NOMO-1 treated with DMSO at 0.1 percent for 48 hours (cell line): Measurements from ENCODE around the gene PFKL.
A peak's percentile ranks its signal among the peaks of the same experiment; 100 is the strongest.
"Not testable (repeated sequence)": the region's sequence is repeated elsewhere in the genome, so short reads cannot be mapped to it uniquely, and the experiment has no call there.

Experiments used
- DNase-seq: peaks from one replicate; lab custom pipeline; 2025; ENCODE audit not compliant: unreplicated experiment; lab: John Stamatoyannopoulos, UW

Gene PFKL

DNA sequence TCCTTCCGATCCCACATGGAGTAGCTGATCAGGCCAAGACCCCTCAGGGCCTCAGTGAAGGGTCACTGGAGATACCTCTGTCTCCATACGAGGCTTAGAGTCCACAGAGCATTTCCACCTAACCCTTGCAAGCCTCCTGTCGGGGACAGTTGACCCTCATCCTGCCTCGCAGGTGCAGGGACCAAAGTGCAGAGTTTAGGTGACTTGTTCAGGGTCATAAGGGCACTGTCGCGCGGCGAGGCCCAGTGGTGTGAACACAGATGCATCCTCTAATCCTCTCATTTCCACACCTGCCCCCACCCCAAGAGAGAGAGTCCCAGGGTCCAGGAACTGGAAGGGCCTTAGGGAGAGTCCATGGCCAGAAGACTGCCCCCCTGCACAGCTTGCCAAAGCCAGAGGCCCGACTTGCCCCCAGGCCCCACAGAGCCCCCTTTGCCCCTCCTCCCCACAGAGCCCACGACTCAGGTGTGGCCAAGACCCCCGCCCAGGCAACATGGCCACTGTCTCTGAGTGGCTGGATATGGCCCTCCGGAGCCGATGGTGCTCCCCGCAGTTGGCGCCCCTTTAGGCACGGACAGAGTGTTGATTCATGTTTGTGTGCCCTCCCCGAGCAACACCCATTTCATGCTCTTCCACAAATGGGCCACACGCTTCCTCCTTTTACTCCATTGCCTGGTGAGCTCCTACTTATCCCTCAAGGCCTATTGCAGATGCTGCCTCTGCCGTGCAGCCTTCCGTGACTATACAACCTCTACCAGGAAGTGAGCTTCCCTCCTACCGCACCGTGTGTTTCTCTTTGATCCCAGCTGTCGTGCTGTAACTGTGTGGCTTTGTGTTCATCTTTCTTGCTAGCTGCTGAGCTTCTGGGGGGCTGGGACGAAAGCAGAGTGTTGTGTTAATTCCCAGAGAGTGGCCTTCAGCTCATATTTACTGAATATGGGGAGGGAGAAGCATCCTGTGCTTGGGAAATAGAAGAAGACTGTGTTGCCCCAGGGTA, 55.2 kb downstream of the PFKL start:
- peak; percentile 27 for DNase-seq

DNA sequence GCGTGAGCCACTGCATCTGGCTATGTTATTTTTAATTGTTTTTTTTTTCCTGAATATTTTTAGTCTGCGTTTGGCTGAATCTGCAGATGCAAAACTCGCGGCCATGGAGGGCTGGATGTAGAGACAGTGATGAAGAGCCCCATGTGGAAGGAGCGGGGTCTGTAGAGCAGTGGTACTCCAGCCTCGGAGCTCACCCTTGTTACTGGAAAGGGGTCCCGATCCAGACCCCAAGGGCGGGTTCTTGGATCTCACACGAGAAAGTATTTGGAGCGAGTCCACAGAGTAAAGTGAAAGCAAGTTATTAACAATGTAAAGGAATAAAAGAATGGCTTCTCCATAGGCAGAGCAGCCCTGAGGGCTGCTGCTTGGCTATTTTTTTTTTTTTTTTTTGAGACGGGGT, 56.3 kb downstream of the PFKL start:
- DNase-seq = no peak

DNA sequence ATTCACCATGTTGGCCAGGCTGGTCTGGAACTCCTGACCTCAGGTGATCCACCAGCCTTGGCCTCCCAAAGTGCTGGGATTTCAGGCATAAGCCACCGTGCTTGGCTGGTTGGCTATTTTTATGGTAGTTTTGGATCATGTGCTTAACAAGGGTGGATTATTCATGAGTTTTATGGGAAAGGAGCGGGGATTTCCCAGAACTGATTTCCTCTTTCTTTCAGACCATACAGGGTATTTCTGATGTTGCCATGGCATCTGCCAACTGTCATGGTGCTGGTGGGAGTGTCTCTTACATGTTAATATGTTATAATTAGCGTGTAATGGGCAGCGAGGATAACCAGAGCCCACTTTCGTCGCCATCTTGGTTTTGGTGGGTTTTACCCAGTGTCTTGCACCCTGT, 56.8 kb downstream of the PFKL start:
- DNase-seq = no peak

DNA sequence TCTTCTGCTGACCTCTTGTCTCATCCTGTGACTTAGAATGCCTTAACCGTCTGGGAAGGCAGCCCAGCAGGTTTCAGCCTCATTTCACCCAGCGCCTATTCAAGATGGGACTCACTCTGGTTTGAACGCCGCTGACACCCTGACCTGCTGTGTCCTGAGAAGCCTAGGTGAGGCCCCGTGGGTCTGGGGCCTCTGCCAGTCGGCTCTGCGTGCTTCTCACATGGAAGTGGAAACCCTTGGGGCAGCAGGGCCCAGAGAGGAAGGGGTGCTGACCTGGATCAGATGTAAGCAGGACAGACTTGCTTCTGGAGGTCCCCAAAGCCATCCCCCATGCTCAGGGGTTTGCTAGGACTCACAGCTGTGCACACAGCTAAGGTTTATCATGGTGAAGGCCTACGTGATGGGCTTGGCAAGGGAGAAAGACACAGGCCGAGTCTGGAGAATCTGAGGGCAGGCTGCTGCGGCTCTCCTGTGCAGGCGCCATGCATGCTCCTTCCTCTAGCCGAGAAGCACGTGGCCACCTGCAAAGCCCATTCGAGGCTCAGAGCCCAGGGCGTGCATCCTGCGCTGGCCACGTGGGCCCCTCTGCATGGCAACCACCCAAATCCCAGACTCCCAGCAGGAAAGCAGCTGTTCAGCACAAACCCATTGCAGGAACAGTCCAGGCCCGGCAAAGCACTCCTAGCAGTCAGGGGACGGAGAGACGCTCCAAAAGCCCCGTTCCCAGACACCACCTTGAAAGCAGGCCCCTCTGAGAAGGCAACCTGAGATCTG, 57.4 kb downstream of the PFKL start:
- DNase-seq = no peak

DNA sequence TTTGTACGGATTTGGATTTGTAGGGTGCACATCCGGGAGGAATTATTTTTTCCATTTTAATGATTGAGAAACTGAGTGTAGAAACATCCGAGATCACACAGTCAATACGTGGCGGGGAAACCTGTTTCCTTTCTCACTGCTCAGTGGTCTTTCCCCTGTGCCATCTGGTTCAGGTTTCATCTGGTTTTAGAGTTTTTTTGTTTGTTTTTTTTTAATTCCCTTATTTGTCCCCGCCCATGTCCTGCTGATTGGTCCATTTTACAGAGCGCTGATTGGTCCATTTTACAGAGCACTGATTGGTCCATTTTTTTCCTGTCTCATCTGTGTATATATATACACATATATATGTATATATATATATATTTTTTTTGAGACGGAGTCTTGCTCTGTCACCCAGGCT, 59.5 kb downstream of the PFKL start:
- no peak for DNase-seq

DNA sequence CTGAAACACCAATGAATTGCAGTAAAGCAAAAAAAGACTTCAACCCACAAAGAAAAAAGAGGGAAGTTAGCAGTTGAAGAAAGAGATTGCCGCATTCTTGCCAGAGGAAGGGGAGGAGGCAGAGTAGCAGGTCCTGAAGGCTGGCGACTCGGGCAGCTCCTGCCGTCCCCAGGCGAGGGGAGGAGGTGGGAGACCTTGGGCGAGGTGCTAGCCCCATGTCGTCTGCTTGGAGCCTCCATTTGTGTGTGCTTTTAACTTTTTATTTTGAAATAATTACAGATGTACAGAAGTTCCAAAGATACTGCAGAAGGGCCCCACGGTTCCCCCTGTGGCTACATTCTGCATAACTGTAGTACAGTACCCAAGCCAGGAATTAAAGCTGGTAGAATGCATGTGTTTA, 60.3 kb downstream of the PFKL start:
- peak; percentile 92 for DNase-seq

DNA sequence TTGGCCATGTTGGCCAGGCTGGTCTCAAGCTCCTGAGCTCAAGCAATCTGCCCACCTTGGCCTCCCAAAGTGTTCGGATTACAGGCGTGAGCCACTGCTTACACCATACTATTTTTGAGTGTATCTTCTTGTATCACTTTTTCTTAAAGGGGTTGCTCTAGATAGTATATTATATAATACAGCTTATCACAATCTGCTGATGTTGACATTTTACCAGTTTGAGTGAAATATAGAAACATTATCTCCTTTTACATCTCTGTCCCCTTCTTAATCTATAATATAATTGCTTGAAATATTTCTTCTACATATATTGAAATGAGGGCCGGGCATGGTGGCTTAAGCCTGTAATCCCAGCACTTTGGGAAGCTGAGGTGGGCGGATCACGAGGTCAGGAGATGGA, 62.0 kb downstream of the PFKL start:
- DNase-seq = not testable (repeated sequence)

DNA sequence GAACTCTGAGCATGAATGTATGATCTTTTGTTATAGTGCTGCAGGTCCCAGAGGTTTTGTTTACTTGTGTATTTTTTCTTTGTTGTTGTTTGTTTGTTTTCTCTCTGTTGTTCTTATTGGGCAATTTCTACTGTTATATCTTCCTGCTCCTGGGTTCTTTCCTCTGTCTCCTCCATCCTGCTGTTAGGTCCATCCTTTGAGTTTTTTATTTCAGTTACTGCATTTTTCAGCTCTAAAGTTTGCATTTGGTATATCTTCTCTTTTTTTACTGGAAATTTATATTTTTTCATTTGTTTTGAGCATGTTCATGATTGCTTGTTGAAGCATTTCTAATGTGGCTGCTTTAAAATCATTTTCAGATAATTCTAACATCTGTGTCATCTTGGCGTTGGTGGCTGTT, 63.4 kb downstream of the PFKL start:
- no peak for DNase-seq

DNA sequence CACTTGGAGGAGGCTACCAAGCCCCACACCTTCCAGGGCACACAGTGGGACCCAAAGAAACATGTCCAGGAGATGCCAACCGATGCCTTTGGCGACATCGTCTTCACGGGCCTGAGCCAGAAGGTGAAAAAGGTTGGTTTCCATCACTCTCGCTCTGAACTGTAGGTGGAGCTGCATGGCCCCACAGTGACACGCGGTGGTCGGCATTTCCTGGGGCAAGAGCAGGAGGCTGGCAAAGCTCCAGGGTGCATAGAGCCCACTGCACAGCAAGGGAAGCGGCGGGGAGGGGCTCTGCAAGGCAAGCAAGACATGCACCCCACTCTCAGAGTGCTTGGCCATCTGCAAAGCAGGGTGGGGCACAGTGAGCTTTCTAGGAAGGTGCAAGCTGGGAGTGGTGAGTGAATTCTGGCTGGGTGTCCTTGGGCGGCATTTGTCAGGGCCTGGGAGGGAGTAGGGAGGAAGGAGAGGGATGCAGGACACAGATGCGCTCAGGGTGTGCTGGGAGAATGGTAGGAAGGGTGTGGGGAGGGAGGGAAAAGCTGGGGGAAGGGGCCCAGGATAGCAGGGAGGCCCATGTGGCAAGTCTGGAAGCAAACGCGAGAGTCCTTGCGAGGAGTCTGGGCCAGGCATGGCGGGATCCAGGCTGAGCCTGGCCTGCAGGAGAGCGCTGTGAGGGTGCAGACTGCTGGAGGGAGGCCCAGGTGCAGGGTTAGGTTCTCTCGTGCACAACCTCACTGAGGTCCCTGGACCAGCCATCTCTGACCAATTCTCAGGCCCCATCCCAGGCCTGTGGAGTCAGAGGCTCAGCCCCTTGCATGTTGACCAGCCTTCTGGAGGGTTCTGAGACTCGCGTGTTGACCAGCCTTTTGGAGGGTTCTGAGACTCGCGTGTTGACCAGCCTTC, 64.5 kb downstream of the PFKL start:
- DNase-seq = no peak

DNA sequence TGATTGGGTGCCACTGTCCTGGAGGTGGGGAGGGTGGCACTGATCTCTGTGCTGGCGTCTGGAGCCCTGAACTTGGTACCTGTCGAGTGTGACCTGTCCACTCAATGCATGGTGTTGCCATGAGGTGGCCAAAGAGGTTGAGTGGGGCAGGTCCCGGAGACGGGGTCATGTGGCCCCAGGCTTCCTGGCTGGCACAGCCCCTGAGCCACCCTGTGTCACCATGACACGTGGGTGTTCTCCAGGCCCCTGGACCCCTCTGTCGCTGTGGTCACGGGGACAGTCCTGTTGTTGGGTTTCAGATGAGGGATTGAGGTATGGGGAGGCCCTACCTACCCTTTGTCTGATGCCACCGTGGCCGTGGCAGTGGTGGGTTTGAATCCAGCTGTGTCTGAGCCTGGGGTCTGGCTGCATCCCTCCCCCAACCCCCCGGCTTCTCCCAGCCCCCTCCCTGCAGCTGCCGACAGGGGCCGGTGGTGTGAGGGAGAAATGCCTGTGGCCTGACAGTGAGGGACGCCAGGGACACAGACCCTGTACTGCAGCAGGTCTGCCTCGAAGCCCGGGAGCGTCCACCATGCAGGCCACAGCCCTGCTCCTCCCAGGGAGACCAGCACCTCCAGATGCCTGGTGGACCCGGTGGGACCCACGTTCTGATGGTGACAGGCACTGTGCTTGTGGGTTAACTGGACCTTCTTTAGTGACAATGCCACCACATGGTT, 65.6 kb downstream of the PFKL start:
- DNase-seq = no peak

DNA sequence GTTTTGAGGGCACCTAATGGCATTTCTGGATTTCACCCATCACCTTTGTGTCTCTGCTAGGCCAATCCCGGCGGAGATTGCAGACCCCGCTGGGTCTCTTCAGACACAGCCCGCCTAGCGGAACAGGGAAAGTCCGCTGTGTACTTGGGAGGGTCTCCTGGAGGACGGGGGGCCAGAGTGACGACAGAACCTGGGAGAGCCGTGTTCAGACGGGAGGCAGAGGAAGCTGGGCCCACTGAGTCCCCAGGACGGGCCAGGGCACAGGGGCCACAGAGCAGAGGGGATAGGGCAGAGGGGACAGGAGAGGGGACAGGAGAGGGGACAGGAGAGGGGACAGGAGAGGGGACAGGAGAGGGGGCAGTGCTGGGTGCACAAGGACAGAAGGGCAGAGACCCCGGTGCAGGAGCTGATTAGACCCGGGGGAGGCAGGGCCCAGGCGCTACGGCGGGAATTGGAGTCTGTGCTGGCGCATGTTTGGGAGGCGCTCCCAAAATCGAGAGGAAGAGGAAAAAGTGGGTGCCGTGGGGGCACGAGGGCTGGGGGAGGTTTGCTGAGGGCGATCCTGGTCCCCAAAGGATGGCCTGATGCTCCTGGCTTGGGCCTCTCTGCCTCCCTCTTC, 66.2 kb downstream of the PFKL start:
- no peak for DNase-seq

DNA sequence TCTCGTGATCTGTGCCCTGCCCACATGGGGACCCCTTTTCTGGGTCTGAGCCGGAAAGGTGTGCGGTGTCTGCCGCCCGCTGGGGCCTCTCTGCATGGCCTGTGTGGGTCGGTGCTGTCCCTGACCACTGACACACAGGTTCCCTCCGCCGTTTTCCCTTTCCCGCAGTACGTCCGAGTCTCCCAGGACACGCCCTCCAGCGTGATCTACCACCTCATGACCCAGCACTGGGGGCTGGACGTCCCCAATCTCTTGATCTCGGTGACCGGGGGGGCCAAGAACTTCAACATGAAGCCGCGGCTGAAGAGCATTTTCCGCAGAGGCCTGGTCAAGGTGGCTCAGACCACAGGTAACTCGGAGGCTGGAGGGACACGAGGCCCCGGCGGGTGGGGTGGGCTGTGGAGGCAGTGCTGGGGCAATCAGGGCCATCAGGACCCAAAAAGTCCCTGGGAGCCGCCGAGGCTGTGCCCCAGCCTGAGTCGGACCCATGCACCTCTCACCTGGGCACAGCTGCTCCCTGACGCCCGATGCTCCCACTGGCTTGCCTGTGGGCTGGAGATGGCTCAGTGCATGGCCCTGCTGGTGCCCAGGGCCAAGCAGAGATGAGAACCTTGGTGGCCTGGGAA, 66.8 kb downstream of the PFKL start:
- DNase-seq = no peak

DNA sequence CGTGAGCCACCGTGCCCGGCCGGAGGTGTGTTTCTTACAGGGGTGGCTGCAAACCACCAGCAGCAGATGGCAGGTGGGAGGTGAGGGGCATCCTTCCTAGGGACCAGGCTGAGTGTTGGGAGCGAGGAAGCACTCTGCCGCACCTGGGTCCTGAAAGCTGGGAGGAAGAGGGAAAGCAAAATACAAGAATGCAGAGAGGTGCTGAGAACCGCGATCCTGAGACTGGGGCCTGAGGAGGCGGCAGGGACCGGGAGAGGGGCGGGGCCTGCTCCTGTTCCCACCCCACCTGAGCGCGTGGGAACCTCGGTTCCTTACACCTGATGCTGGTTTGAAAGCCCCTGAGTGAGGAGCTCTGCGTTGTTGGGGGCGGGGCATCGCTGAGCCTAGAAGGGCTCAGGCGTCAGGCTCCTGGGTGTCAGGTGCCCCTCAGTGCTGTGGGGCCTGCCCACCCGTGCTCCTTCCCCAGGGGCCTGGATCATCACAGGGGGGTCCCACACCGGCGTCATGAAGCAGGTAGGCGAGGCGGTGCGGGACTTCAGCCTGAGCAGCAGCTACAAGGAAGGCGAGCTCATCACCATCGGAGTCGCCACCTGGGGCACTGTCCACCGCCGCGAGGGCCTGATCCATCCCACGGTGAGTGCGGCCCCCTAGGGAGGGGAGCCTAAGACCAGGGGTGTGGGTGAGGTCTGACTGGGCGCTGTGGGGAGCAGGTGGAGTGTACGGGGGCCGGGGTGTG, 69.0 kb downstream of the PFKL start:
- no peak for DNase-seq

DNA sequence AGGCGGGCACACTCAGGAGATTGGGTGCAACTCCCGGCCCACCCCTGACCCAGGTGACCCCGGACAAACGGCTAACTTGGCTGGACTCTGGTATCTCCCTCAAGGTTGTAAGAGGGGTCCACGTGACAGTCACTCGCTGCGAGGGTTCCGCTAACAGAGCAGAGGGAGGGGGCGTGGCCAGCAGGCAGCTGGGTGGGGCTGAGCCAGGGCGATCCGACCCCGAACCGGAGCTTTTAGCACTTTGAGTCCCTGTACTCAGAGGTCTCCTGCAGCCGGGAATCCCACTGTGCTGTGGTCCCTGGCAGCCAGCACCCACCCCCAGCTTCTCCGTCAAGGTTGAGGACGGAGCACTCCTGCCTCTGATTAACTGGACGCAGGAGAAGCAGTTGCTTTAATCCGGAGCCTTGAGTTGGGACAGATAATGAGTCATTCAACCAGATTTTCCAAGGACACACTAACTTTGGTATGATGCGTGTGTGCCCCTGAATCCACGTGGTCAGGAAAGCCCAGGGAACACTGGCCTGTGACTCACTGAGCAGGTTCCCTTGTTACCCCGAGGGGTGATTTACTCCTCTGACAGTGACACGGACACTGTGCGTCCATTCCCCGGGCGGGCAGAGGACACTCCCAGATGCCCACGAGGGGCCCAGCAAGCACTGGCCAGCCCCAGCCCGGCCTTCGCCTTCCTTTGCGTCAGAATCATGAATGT, 70.3 kb downstream of the PFKL start:
- DNase-seq = no peak

DNA sequence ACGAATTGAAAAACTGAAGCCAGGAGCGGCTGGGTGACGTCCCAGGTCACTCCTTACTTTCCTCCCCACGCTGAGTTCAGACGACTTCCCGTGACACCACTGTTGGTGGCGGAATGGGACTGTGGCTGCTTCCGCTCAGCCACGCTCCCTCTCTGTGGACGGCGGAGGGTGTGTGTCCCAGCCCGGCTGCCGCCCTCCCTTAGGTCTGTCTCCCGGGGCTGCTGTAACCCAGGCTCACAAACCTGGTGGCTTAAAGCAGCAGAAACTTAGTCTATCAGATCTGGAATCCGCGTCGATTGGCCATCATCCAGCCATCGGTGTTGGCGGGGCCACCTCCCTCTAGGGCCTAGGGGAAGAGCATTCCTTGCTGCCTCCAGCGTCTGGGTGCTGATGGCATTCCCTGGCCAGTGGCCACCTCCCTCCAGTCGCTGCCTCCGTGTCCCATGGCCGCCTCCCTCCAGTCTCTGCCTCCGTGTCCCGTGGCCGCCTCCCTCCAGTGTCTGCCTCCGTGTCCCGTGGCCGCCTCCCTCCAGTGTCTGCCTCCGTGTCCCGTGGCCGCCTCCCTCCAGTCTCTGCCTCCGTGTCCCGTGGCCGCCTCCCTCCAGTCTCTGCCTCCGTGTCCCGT, 71.0 kb downstream of the PFKL start:
- DNase-seq = no peak

DNA sequence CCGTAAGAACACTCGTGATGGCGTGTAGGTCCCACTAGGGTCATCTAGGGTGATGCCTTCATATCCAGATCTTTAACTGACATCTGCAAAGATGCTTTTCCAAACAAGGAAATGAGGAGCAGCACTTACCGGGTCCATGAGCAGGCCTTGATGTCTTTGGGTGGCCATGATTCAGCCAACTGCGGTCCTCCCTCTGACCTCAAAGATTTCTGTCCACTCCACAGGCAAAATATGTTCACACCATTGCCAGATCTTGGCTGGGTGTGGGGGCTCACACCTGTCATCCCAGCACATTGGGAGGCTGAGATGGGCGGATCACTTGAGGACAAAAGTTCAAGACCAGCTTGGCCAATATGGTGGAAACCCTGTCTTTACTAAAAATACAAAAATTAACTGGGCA, 71.7 kb downstream of the PFKL start:
- DNase-seq = no peak

DNA sequence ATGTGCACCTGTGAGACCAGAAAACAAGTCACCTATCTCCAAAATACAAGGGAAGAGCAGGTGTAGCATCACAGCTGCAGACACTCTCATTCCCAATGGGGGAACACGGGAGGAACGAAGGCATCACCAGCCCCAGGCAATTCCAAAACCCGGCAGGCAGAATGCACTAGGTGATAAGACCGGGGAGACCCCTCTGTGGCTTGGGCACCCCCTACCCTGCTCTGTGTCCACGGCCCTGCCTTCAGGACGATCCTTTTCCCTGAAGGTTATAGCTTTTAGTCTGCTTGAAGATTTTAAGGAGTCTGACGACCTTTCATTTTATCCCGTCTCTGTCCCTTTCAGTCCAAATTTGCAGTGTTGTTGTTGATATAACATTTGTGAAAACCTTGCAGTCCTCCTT, 72.8 kb downstream of the PFKL start:
- DNase-seq = no peak
